GM12875 (cell line): ENCODE measurements around the gene NKX2-3.

Experiments
- H3K4me3 ChIP-seq: one replicate; pipeline ENCODE4 v1.5.1; 2011; ENCODE audit warnings: low read depth, low read length, control low read depth
- CTCF ChIP-seq: IDR thresholded peaks from 2 replicates; pipeline ENCODE4 v1.5.1; 2011; ENCODE audit warnings: low read depth, mild to moderate bottlenecking, control low read depth, inconsistent platforms, low read length, moderate library complexity, borderline replicate concordance; ENCODE audit not compliant: insufficient read depth

NKX2-3 gene

GRCh38 chr10:99532687-99533495 is at the start of gene NKX2-3:
TSS of gene NKX2-3 (plus strand) at chr10:99532942. CDS start at chr10:99533132, 190 bp downstream.
- no peak within 1 kb of the TSS for H3K4me3 ChIP-seq
- TF ChIP-seq CTCF, result no peak

GRCh38 chr10:99484626-99485581 is 47.8 kb upstream of the NKX2-3 start:
- TF ChIP-seq CTCF, result no peak
- no peak overlapping the region for H3K4me3 ChIP-seq

- no peak for TF ChIP-seq CTCF
- no peak overlapping the region for H3K4me3 ChIP-seq
Observed at GRCh38 chr10:99487125-99487807, 45.5 kb upstream of the NKX2-3 start.

GRCh38 chr10:99489271-99489670 is 43.5 kb upstream of the NKX2-3 start:
- H3K4me3 ChIP-seq, result no peak overlapping the region
- TF ChIP-seq CTCF, result no peak

- TF ChIP-seq CTCF, result no peak
Observed at GRCh38 chr10:99497343-99498025, 35.3 kb upstream of the NKX2-3 start.

GRCh38 chr10:99506416-99506815 is 26.3 kb upstream of the NKX2-3 start:
- no peak for TF ChIP-seq CTCF
- no peak overlapping the region for H3K4me3 ChIP-seq

More at GRCh38 chr10:99497343-99498025, 35.3 kb upstream of the NKX2-3 start:
- no peak overlapping the region for H3K4me3 ChIP-seq
